ENCODE results near the gene DIP2C. TPM values are rescaled to one million over a fixed set of nuclear protein-coding genes. Genes with fewer than 3 reads are reported as not detected.

DIP2C gene
- polyA plus RNA-seq, 3 donors: 0.11 TPM; not detected in 2

DNA sequence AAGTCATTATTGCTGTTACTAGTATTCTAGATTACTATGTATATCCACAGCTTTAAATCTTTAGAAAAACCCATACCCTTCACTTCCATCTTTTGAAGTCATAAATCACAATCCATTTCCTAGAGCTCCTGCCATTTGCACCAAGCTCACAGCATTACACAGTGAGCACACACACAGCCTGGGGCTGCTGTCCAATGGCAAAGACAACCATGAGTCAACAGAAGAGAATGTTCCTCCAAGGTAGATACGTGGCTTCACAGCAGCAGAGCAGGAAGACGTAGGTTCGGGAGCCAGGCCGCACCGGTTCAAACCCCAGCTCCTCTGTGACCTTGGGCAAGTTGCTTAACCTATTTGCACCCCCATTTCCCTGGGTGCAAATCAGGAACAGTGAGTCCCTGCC is 234.6 kb downstream of the DIP2C start:
- Histone ChIP-seq H3K9me3 (replicated peaks in 1 of 2; ENCODE audit: control insufficient read depth in 1 of 2, insufficient read depth in 1 of 2, low read length in 2 of 2) (no peaks in the 10 kb centered on the region), H3K27ac (ENCODE audit: low read depth in 1 of 2, low read length in 2 of 2) (no peak overlapping the region), H2AFZ (ENCODE audit: insufficient read depth, low read depth, low read length, poor library complexity, severe bottlenecking) (no peak overlapping the region), H3K9ac (ENCODE audit: insufficient read depth, low read length, poor library complexity, severe bottlenecking) (no peak overlapping the region), H3K79me2 (ENCODE audit: insufficient read depth, low read length) (no peaks in the 10 kb centered on the region), H3K27me3 (ENCODE audit: control insufficient read depth in 2 of 2, insufficient read depth in 2 of 2, low read length in 2 of 2) (no peaks in the 10 kb centered on the region), H3K4me1 (ENCODE audit: control insufficient read depth in 1 of 2, insufficient read depth in 2 of 2, low read length in 2 of 2) (no peaks in the 10 kb centered on the region), H3K36me3 (replicated peaks in 1 of 2; ENCODE audit: control insufficient read depth in 1 of 2, insufficient read depth in 2 of 2, low read length in 2 of 2) (no peaks in the 10 kb centered on the region), H3K4me2 (replicated peaks; ENCODE audit: extremely low read depth, low read length, poor library complexity, severe bottlenecking) (no peak overlapping the region), H3K4me3 (replicated peaks in 1 of 3; ENCODE audit: low read depth in 2 of 3, low read length in 3 of 3) (no peak overlapping the region), H4K20me1 (ENCODE audit: insufficient read depth, low read length) (no peaks in the 10 kb centered on the region)
- TF ChIP-seq CTCF (IDR thresholded peaks at IDR 0.05): no peak
- WGBS (ENCODE audit: insufficient coverage): 93% methylated on average over 3 of the region's 5 CpGs
- Mint-ChIP-seq H3K4me3 (no peak overlapping the region), H3K27ac (no peak overlapping the region), H3K27me3 (ENCODE audit: low read depth in 3 of 3) (peaks cover 0 to 12% (median 7%) of the 10 kb centered on the region in 3 donors), H3K36me3 (no peaks in the 10 kb centered on the region), H3K4me1 (peaks cover 3% of the 10 kb centered on the region), H3K9me3 (peaks cover 0 to 2% (median 0%) of the 10 kb centered on the region in 7 donors)
- intact Hi-C loops (cut with micrococcal nuclease): no loop called here
- no peak for DNase-seq

GRCh38 chr10:453647-454046 is 235.8 kb downstream of the DIP2C start:
- Histone ChIP-seq H3K9me3 (replicated peaks in 1 of 2; ENCODE audit: control insufficient read depth in 1 of 2, insufficient read depth in 1 of 2, low read length in 2 of 2) (no peaks in the 10 kb centered on the region), H3K27ac (ENCODE audit: low read depth in 1 of 2, low read length in 2 of 2) (no peak overlapping the region), H3K36me3 (replicated peaks in 1 of 2; ENCODE audit: control insufficient read depth in 1 of 2, insufficient read depth in 2 of 2, low read length in 2 of 2) (no peaks in the 10 kb centered on the region), H3K4me2 (replicated peaks; ENCODE audit: extremely low read depth, low read length, poor library complexity, severe bottlenecking) (no peak overlapping the region), H3K4me3 (replicated peaks in 1 of 3; ENCODE audit: low read depth in 2 of 3, low read length in 3 of 3) (no peak overlapping the region), H3K27me3 (ENCODE audit: control insufficient read depth in 2 of 2, insufficient read depth in 2 of 2, low read length in 2 of 2) (no peaks in the 10 kb centered on the region), H4K20me1 (ENCODE audit: insufficient read depth, low read length) (no peaks in the 10 kb centered on the region), H3K4me1 (ENCODE audit: control insufficient read depth in 1 of 2, insufficient read depth in 2 of 2, low read length in 2 of 2) (no peaks in the 10 kb centered on the region), H3K9ac (ENCODE audit: insufficient read depth, low read length, poor library complexity, severe bottlenecking) (no peak overlapping the region), H2AFZ (ENCODE audit: insufficient read depth, low read depth, low read length, poor library complexity, severe bottlenecking) (no peak overlapping the region), H3K79me2 (ENCODE audit: insufficient read depth, low read length) (no peaks in the 10 kb centered on the region)
- Mint-ChIP-seq H3K27ac (no peak overlapping the region), H3K27me3 (ENCODE audit: low read depth in 3 of 3) (peaks cover 3 to 10% (median 7%) of the 10 kb centered on the region in 3 donors), H3K9me3 (peaks cover 0 to under 1% (median 0%) of the 10 kb centered on the region in 7 donors), H3K4me3 (no peak overlapping the region), H3K4me1 (peaks cover 3% of the 10 kb centered on the region), H3K36me3 (no peaks in the 10 kb centered on the region)
- no peak for TF ChIP-seq CTCF (IDR thresholded peaks at IDR 0.05)
- WGBS (ENCODE audit: insufficient coverage): 90% methylated on average over 3 of the region's 3 CpGs
- intact Hi-C loops (cut with micrococcal nuclease): no loop called here
- no peak for DNase-seq

All from CD14-positive monocyte (primary cell).